Cardiac fibroblast (primary cell): ENCODE data around the gene ZNF408.

Experiments
- DNase-seq, 2 donors: peaks; one replicate each; pipeline versions ENCODE4 v3.0.0 to v3.0.0-alpha.2; 2010; ENCODE audit warnings: low read depth in 2 of 2
- H3K4me3 ChIP-seq, 2 donors: replicated peaks in 1 of 2; 1 replicate in 1 of 2; 2 replicates in 1 of 2; pipeline ENCODE4 v1.5.1; 2011; ENCODE audit warnings: low read depth in 2 of 2, low read length in 2 of 2, mild to moderate bottlenecking in 2 of 2, moderate library complexity in 1 of 2
- TF ChIP-seq, protein P1 (sequence below): IDR thresholded peaks from one replicate; pipeline ENCODE4 v1.5.1; 2011; ENCODE audit warnings: low read depth, mild to moderate bottlenecking, low read length, inconsistent platforms

ZNF408 gene

DNA sequence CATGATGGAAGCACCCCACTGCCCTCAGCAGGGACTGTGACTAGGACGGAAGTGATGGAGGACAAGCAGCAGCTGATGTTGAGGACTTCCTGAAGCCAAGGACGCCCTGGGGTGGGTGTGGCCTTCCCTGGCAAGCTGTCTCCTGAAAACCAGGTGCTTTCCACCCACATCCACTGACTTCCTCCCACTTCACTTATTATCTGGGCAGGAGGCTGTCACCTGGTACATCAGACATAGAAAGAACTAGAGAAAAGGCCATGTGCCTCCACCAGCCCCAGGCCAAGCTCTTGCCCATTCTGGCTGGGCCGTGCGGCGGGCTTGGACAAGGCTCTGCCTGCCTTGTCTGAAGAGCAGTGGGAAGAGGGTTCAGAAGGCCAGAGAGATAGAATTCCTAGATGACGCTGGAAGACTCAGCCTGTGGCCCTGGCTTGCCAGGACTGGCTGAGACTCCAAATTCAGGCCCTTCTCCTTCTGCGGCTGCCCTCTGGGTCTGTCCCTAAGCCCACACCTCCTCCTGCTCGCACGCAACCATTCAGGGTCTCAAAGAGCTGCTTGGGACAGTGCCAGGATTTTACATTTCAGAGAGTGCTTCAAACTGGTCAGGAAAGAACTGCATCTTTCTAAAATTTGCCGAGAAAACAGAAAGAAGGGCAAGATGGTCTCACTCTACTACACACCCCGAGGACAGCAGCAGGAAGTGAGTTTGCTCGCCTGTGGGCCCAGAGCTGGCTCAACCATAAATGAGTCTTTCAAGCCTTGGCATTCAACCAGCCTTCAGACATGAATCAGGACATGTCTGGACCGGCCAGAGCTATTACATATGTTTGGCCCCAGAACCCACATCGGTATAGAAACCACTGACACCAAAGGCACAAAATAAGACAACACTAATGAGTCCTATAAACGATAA is 13.7 kb upstream of the ZNF408 start:
- TF ChIP-seq, protein P1, sequence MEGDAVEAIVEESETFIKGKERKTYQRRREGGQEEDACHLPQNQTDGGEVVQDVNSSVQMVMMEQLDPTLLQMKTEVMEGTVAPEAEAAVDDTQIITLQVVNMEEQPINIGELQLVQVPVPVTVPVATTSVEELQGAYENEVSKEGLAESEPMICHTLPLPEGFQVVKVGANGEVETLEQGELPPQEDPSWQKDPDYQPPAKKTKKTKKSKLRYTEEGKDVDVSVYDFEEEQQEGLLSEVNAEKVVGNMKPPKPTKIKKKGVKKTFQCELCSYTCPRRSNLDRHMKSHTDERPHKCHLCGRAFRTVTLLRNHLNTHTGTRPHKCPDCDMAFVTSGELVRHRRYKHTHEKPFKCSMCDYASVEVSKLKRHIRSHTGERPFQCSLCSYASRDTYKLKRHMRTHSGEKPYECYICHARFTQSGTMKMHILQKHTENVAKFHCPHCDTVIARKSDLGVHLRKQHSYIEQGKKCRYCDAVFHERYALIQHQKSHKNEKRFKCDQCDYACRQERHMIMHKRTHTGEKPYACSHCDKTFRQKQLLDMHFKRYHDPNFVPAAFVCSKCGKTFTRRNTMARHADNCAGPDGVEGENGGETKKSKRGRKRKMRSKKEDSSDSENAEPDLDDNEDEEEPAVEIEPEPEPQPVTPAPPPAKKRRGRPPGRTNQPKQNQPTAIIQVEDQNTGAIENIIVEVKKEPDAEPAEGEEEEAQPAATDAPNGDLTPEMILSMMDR, result no peak
- DNase-seq, result peak; percentile 90 to 91
- H3K4me3 ChIP-seq, result no peak overlapping the region

DNA sequence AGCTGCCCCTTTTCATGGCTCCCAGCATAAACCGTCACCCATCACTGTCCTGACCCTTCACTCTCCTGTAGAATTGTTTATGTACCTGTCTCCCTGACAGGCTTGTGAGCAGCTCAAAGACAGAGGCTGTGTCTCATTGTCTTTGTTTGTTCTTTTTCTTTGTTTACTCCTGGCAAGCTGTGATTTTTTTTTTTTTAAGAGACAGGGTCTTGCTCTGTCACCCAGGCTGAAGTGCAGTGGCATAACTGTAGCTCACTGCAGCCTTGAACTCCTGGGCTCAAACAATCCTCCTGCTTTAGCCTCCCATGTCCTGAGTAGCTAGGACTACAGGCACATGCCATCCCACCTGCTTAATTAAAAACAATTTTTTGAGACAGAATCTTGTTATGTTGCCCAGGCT is 10.1 kb upstream of the ZNF408 start:
- no peak overlapping the region for H3K4me3 ChIP-seq
- TF ChIP-seq, protein P1, result no peak

DNA sequence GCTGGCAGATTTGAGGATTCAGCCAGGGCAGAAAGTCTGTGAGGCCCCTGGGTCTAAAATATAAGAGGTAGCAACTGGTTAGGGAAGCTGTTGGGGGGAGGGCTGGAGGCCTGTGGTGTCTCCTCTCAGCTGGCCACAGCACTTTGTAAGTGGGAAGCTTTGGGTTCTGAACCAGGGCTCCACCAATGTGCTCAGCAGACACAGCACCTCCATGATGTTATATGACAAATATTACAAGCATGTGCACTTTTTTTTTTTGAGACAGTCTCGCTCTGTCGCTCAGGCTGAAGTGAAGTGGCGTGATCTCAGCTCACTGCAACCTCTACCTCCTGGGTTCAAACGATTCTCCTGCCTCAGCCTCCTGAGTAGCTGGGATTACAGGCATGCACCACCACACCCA is 8.4 kb upstream of the ZNF408 start:
- no peak overlapping the region for H3K4me3 ChIP-seq
- TF ChIP-seq, protein P1, result no peak
- DNase-seq, result no peak

More for the DNA sequence above, 10.1 kb upstream of the ZNF408 start:
- no peak for DNase-seq

DNA sequence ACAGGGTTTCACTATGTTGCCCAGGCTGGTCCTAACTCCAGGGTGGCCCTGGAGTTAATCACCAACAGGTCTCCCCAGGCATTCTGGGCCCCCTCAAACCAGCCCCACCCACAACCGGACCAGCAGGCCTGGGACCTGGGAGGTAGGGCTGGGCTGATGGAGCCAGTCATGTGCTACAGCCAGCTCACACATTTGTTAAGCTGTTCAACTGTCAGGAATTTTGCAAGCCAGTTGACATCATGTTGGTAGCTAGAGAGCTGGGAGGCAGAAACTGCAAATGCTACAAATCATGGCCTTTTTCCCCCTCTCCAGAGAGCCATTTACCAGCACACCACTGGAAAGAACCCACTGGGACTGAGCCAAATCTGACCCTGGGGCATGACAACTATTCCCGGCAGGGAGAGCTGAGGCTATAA is 7.2 kb upstream of the ZNF408 start:
- peak; percentile 55 for DNase-seq
- H3K4me3 ChIP-seq, result no peak overlapping the region
- TF ChIP-seq, protein P1, result no peak

DNA sequence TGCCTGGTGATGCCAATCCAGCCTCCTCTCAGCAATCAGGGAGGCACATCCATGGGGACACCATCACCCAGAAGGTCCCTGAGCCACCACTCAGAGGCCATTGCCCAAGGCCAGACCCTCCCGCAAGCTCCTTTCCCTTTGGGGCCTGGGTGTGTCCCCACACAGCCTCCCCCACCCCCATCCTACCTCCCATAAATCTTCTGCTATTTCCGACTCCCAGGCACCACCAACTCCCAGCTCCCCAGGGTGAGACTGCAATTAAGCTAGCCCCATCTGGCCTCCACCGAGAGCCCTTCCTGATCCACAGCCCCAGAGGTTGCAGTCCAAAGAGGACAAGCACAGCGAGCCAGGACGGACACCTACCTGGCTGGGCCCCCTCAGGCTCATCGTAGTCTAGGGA is 6.8 kb upstream of the ZNF408 start:
- H3K4me3 ChIP-seq, result no peak overlapping the region
- TF ChIP-seq, protein P1, result no peak

DNA sequence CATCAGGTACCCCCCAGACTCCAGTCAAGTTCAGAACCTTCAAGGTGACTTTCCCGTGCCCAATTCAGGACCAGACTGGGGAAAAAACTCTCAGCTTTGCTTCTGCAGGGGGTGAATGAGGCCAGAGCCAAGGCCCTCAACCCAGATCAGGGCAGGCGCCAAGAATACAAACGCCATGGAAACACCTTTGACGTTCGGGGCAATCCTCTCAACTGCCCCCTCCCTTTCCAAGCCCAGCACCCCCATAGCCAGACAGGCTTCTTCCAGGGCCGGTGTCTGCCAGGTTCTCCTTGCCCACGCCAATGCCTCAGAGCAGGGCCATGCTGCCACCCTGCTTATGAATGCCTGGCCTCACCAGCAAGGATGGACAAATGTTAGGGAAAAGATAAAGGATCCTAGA is 6.2 kb upstream of the ZNF408 start:
- TF ChIP-seq, protein P1, result no peak
- H3K4me3 ChIP-seq, result no peak overlapping the region
- no peak for DNase-seq

More for the DNA sequence above, 6.8 kb upstream of the ZNF408 start:
- DNase-seq, result no peak
